A549 treated with AZD9567 at 1 μM for 4 hours (cell line): ENCODE measurements around the gene ABCC4. TPM values are rescaled to one million over a fixed set of nuclear protein-coding genes. Genes with fewer than 3 reads are reported as not detected.

Experiments
- total RNA-seq: library from RNA; stranded (reverse); fragments of 200-300 nt; extraction: Qiagen RNA extraction; gene quantifications from 5 replicates; pipeline ENCODE4 v1.2.3, GENCODE V29; 2022; ENCODE audit not compliant: insufficient read depth

ABCC4 gene
- 18.5 to 24.3 TPM (median 22.7 TPM) in 5 replicates for total RNA-seq

GRCh38 chr13:95301183-95301967, at the start of gene ABCC4:
Gene ABCC4 (minus strand): TSS chr13:95301451. CDS start chr13:95301314, 137 bp downstream.

